IPS-20b (cell line): Measurements from ENCODE around the gene UMODL1.
A peak's percentile ranks its signal among the peaks of the same experiment; 100 is the strongest.

Experiments
- H3K27ac ChIP-seq: one replicate; pipeline ENCODE4 v1.5.1; 2013; ENCODE audit warnings: low read length
- H3K27me3 ChIP-seq: 2 replicates; pipeline ENCODE4 v1.6.1; 2013; ENCODE audit warnings: mild to moderate bottlenecking, low read length, inconsistent platforms; ENCODE audit not compliant: insufficient read depth
- H3K36me3 ChIP-seq: 2 replicates; pipeline ENCODE4 v1.6.1; 2013; ENCODE audit warnings: low read depth, mild to moderate bottlenecking, inconsistent platforms, low read length, moderate library complexity; ENCODE audit not compliant: insufficient read depth
- H3K4me1 ChIP-seq: 2 replicates; pipeline ENCODE4 v1.6.1; 2013; ENCODE audit warnings: mild to moderate bottlenecking, control low read depth, inconsistent platforms, low read length, moderate library complexity; ENCODE audit not compliant: insufficient read depth
- H3K4me3 ChIP-seq: 2 replicates; pipeline ENCODE4 v1.5.1; 2013; ENCODE audit warnings: mild to moderate bottlenecking, low read length, inconsistent platforms
- H3K9ac ChIP-seq: 2 replicates; pipeline ENCODE4 v1.6.1; 2013; ENCODE audit warnings: low read depth, mild to moderate bottlenecking, inconsistent platforms, low read length, moderate library complexity
- H3K9me3 ChIP-seq: 2 replicates; pipeline ENCODE4 v1.6.1; 2013; ENCODE audit warnings: mild to moderate bottlenecking, low read depth, low read length, inconsistent platforms; ENCODE audit not compliant: insufficient read depth

Gene UMODL1, protein sequence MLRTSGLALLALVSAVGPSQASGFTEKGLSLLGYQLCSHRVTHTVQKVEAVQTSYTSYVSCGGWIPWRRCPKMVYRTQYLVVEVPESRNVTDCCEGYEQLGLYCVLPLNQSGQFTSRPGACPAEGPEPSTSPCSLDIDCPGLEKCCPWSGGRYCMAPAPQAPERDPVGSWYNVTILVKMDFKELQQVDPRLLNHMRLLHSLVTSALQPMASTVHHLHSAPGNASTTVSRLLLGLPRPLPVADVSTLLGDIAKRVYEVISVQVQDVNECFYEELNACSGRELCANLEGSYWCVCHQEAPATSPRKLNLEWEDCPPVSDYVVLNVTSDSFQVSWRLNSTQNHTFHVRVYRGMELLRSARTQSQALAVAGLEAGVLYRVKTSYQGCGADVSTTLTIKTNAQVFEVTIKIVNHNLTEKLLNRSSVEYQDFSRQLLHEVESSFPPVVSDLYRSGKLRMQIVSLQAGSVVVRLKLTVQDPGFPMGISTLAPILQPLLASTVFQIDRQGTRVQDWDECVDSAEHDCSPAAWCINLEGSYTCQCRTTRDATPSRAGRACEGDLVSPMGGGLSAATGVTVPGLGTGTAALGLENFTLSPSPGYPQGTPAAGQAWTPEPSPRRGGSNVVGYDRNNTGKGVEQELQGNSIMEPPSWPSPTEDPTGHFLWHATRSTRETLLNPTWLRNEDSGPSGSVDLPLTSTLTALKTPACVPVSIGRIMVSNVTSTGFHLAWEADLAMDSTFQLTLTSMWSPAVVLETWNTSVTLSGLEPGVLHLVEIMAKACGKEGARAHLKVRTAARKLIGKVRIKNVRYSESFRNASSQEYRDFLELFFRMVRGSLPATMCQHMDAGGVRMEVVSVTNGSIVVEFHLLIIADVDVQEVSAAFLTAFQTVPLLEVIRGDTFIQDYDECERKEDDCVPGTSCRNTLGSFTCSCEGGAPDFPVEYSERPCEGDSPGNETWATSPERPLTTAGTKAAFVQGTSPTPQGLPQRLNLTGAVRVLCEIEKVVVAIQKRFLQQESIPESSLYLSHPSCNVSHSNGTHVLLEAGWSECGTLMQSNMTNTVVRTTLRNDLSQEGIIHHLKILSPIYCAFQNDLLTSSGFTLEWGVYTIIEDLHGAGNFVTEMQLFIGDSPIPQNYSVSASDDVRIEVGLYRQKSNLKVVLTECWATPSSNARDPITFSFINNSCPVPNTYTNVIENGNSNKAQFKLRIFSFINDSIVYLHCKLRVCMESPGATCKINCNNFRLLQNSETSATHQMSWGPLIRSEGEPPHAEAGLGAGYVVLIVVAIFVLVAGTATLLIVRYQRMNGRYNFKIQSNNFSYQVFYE

DNA sequence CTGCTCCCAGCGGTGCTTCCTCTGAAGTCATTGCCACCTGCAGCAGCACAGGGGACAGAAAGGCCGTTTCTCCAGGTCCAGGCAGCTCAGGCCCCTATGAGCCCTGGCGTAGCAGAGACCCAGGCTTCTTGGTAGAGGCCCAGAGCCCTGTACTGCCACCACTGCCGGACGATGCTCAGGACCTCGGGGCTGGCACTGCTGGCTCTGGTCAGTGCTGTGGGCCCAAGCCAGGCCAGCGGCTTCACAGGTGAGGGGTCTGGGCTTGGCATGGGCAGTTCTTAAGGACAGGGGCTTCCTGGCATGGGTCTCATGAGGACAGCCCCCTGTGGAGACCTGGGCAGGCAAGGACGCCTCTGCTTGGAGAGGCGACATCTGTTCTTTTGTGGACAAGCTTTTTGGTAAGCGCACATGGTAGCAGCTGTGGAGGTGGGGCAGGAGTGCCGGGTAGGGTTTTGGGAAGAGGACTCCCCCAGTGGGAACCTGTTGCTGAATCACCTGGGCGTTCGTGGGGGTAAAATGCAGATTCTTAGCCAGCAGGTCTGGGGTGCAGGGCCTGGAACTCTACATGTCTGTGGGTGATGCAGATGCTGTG lies at the start of gene UMODL1:
UMODL1 (plus strand) TSS at position 172 of the 592 bp plus-strand sequence; CDS start at position 172, 0 bp downstream.
- no peaks in the 10 kb centered on the region for H3K36me3 ChIP-seq
- H3K9me3 ChIP-seq = no peaks in the 10 kb centered on the region
- H3K27ac ChIP-seq = no peak within 1 kb of the TSS
- H3K4me1 ChIP-seq = no peaks in the 10 kb centered on the region
- no peaks in the 10 kb centered on the region for H3K27me3 ChIP-seq
- H3K4me3 ChIP-seq = no peak within 1 kb of the TSS
- H3K9ac ChIP-seq = no peak within 1 kb of the TSS

DNA sequence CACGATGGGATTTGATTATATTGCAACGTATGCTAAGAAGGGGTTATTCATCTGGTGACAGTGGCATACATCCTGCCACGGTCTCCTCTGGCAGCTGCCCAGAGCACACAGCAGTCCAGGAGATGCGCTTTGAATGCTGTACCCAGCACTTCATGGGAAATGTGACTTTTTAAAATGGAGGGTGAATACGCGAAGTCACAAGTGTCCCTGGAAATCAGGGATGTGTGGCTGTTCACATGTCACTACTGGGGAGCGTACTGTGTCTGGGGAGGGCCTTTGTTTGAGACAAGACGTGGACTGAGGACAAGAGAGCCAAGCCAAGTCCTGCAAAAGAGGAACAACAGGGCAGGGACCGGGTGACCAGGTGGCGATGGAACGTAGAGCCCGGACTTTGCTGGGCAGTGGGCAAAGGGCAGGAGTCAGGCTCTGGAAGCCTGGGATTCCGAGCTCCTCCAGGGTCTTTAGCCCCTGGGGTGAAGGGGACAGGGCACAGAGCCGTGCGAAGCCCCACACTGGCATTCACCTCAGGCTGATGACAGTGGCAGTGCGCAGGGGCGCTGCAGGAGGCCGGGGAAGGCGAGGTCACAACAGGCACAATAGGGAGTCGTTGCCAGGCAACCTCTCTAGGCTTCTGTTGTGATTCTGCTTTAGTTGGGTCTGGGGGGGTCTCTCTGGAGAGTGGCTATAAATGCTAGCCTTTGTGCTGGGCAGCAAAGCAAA lies 49.6 kb upstream of the UMODL1 start:
- no peaks in the 10 kb centered on the region for H3K36me3 ChIP-seq
- peak overlapping the region; percentile 38; the same call in 1 of the 2 replicates for H3K4me3 ChIP-seq
- H3K4me1 ChIP-seq = peaks cover 12% of the 10 kb centered on the region; the same call in 1 of the 2 replicates
- peak overlapping the region; percentile 25; the same call in 1 of the 2 replicates for H3K9ac ChIP-seq
- no peak overlapping the region for H3K27ac ChIP-seq
- no peaks in the 10 kb centered on the region for H3K9me3 ChIP-seq
- peaks cover 16% of the 10 kb centered on the region for H3K27me3 ChIP-seq

DNA sequence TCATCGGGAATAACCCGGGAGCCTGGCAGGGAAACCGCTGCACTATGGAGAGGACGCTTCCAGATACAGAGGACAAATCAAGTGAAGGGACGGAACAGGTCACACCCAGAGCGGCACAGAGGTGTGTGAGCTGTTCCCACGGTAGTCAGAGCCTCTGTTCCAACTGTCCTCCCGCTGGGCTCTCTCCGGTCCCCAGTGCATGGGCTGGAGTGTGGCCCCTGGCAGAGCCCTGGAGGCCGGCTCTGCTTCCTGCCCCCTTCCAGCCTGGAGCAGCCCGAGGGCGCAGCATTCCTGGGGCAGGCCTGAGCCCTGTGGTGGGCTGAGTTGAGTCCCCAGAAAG lies 49.1 kb upstream of the UMODL1 start:
- Histone ChIP-seq H3K27me3 (peaks cover 16% of the 10 kb centered on the region), H3K9me3 (no peaks in the 10 kb centered on the region), H3K4me1 (peaks cover 12% of the 10 kb centered on the region; the same call in 1 of the 2 replicates), H3K4me3 (peak overlapping the region; percentile 38; the same call in 1 of the 2 replicates), H3K36me3 (no peaks in the 10 kb centered on the region), H3K27ac (no peak overlapping the region), H3K9ac (peak overlapping the region; percentile 25; the same call in 1 of the 2 replicates)

DNA sequence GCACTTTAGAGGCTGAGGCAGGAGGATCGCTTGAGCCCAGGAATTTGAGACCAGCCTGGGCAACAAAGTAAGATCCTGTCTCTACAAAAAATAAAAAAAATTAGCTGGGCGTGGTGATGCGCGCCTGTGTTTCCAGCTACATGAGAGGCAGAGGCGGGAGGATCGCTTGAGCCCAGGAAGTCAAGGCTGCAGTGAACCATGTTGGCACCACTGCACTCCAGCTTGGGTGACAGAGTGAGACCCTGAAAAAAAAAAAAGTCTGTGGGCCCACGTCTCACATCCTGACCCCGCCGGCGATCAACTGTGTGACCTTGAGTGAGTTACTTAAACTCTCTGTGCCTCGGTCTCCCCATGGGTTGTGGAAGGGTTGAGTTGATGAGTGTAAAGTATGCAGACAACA lies 48.2 kb upstream of the UMODL1 start:
- H3K36me3 ChIP-seq = no peaks in the 10 kb centered on the region
- no peak overlapping the region for H3K4me3 ChIP-seq
- no peaks in the 10 kb centered on the region for H3K9me3 ChIP-seq
- no peak overlapping the region for H3K27ac ChIP-seq
- H3K9ac ChIP-seq = peak overlapping the region; percentile 25; the same call in 1 of the 2 replicates
- peaks cover 16% of the 10 kb centered on the region for H3K27me3 ChIP-seq
- H3K4me1 ChIP-seq = peaks cover 12% of the 10 kb centered on the region; the same call in 1 of the 2 replicates

DNA sequence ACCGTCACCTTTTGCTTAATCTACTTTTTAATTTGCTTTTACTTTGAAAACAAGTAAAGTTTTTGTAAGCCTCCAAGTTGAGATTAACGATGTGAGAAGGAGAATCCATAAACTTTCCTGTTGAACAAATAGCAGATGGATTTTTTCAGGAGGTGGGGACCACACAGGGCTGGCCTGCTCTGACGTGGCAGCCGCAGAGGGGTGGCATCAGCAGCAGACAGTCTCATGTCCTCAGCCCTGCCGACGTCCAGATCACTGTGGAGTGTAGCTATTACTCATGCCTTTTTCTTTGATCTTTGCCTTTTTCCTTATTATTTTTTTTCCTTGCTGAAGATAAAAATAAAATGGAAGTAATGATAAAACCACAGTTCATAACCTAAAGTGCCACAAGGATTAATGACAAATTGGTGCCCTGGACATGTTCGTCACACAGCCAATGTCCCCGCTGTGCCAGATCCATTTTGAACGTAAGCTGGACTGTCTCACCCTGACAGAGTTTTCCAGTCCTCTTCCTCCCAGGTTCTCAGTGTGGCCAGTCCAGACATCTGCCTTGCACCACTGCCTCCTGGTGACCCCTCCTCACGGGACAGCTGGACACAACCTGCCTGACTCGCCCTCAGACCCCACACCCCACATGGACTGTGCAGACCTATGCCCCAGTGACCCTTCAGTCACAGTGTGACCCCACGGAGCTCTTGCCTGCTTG lies 45.6 kb upstream of the UMODL1 start:
- H3K9ac ChIP-seq = no peak overlapping the region
- peaks cover 12% of the 10 kb centered on the region; the same call in 1 of the 2 replicates for H3K4me1 ChIP-seq
- H3K36me3 ChIP-seq = no peaks in the 10 kb centered on the region
- no peaks in the 10 kb centered on the region for H3K9me3 ChIP-seq
- peaks cover 10% of the 10 kb centered on the region for H3K27me3 ChIP-seq
- H3K4me3 ChIP-seq = no peak overlapping the region
- H3K27ac ChIP-seq = no peak overlapping the region

DNA sequence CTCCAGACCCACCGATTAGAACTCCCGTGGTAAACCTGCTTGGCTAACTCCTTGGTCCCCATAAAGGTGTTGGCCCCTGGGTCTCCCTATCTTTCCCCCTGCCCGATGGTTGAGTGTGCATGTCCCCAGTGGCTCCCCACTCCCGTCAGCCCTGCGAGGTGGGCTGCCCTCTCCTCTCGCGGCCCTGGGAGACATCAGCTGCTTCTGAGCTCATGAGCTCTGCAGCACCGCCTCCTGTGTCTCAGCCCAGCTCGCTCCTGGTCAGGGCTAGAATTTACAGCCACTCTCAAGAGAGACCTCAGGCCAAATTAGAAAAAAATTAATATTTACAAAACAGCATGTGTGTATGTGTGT lies 45.1 kb upstream of the UMODL1 start:
- Histone ChIP-seq H3K27ac (no peak overlapping the region), H3K27me3 (peaks cover 5% of the 10 kb centered on the region)

DNA sequence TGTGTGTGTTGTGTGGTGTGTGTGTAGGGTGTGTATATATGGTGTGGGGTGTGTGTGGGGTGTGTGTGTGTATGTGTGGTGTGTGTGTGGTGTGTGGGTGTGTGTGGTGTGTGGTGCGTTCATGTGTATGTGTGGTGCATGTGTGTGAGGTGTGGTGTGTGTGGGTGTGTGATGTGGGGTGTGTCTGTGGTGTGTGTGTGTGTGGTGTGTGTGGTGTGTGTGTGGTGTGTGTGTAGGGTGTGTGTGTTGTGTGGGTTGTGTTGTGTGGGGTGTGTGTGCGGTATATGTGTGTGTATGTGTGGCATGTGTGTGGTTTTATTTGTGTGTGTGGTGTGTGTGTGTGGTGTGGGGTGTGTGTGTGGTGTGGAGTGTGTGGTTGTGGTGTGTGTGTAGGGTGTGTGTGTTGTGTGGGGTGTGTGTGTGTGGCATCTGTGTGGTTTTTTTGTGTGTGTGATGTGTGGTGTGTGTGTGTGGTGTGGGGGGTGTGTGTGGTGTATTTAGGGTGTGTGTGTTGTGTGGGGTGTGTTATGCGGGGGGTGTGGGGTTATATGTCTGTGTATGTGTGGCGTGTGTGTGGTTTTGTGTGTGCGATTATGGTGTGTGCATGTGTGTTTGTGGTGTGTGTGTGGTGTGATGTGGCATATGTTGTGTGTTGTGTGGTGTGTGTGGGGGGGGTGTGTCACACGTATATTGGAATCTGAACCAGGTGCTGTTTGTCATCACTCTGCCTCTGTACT lies 43.9 kb upstream of the UMODL1 start:
- Histone ChIP-seq H3K9me3 (no peaks in the 10 kb centered on the region), H3K9ac (no peak overlapping the region), H3K27ac (no peak overlapping the region), H3K4me3 (no peak overlapping the region), H3K36me3 (no peaks in the 10 kb centered on the region), H3K27me3 (no peaks in the 10 kb centered on the region), H3K4me1 (peaks cover 4% of the 10 kb centered on the region; the same call in 1 of the 2 replicates)

More for the DNA sequence above, 45.1 kb upstream of the UMODL1 start:
- no peaks in the 10 kb centered on the region for H3K9me3 ChIP-seq
- no peak overlapping the region for H3K4me3 ChIP-seq
- H3K4me1 ChIP-seq = peaks cover 12% of the 10 kb centered on the region; the same call in 1 of the 2 replicates
- H3K36me3 ChIP-seq = no peaks in the 10 kb centered on the region
- no peak overlapping the region for H3K9ac ChIP-seq

DNA sequence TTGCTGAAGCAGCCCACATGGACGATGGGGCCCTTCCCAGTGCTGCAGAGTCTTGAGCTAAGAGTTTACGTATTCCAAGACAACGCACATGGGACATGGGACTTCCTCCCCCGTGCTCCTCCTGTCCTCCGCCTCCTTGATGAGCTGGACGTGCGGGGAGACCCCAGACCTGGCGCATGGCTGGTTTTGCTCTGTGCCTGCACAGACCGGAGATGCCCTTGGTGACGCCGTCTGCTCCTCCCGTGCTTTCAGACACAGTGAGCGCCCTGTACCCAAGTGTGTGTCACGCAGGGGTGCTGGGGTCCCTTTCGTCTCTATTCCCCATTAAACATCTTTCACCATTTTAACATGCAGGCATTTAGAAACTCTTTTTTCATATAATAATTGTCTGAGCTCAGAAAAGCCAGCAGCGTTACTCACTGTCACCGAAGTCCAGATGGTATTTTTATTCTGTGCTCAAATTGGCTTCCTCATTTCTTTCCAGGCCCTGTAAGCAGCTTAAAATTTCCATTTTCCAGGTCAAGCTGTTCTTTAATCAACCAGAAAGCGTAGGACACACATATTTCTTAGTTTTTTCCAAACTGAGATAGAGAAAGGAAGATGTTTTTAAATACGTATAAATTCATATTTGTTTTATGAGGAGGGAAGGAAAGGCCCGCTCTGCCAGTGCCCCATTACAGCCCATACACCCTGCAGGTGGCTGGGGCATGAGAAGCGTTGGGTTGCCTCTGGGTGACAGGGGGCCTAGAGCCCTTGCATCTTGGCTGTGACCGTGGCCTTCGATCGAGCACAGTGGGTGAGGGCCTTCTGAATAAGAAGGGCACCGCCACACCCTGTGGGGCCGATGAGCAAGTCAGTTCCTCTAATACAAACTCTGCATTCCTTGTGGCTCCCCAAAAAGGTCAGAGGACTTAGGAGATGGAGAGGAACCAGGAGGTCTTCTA lies 43.0 kb upstream of the UMODL1 start:
- no peak overlapping the region for H3K27ac ChIP-seq
- H3K9me3 ChIP-seq = no peaks in the 10 kb centered on the region
- H3K9ac ChIP-seq = no peak overlapping the region
- H3K36me3 ChIP-seq = no peaks in the 10 kb centered on the region
- no peaks in the 10 kb centered on the region for H3K27me3 ChIP-seq
- H3K4me1 ChIP-seq = no peaks in the 10 kb centered on the region
- no peak overlapping the region for H3K4me3 ChIP-seq

DNA sequence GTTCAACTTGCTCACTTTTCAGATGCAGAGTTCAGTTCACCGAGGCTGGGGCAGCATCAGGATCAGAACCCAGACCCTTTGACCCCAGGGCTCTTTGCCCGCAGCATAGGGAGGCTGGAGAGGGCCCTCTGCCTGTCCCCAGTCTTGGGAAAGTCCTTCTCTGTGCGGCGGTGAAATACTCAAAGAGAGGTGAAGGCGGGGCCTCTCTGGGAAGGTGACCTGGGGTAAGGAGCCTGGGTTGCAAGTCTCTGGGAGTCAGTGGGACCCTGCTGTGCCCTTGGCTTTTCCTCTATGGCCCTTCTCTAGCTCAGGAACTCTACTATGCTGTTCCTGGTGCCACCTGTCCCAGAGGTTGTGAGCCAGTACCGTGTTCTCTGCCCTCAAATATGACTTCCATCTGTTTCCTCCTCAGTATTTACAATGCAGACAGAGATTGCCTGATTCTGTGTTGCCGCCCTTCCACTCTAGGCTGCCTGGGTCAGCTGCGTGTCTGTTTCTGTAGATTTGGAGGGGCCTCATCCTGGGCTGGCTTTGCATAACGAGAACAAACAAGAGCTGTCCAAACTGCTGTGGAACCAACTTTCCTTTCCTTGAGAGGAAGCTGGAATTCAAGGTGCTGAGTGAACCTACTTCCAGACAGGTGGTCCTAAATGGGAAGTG lies 42.2 kb upstream of the UMODL1 start:
- H3K27me3 ChIP-seq = no peaks in the 10 kb centered on the region
- H3K4me1 ChIP-seq = no peaks in the 10 kb centered on the region
- no peak overlapping the region for H3K4me3 ChIP-seq
- H3K9me3 ChIP-seq = no peaks in the 10 kb centered on the region
- H3K9ac ChIP-seq = no peak overlapping the region
- no peaks in the 10 kb centered on the region for H3K36me3 ChIP-seq
- H3K27ac ChIP-seq = no peak overlapping the region
